ENCODE results near the gene MRPL1. TPM values are rescaled to one million over a fixed set of nuclear protein-coding genes. Genes with fewer than 3 reads are reported as not detected.

Gene MRPL1
- total and polyA plus RNA-seq, 2 experiments from 2014 or later = 18.2 to 30.9 TPM

DNA sequence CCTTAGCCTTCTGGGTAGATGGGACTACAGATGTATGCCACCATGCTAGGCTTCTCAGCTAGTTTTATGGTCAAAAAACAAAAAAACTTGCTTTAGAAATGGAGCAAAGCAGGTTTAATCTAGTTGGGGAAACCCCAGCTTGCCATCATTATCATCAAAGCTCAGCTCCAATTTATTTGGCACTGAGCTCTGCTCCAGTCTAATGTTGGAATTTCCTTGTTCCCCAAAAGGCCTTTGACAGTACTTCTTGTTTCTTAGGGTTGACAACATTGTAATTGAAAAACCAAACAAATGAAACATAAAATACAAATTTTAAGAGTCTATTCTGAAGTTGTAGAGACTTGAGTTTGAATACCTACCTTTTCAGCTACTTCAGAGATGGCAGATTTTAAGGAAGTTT, 48.0 kb downstream of the MRPL1 start:
- Histone ChIP-seq H3K4me3 (no peak overlapping the region), H3K27me3 (no peaks in the 10 kb centered on the region), H3K4me1 (ENCODE audit: low read depth) (peaks cover 12% of the 10 kb centered on the region), H3K36me3 (no peaks in the 10 kb centered on the region), H3K27ac (no peak overlapping the region), H3K9me3 (ENCODE audit: low read depth) (no peaks in the 10 kb centered on the region)
- no peak for DNase-seq (ENCODE audit: low read depth in 1 of 2, low spot score in 1 of 2)
- TF ChIP-seq, protein P1, sequence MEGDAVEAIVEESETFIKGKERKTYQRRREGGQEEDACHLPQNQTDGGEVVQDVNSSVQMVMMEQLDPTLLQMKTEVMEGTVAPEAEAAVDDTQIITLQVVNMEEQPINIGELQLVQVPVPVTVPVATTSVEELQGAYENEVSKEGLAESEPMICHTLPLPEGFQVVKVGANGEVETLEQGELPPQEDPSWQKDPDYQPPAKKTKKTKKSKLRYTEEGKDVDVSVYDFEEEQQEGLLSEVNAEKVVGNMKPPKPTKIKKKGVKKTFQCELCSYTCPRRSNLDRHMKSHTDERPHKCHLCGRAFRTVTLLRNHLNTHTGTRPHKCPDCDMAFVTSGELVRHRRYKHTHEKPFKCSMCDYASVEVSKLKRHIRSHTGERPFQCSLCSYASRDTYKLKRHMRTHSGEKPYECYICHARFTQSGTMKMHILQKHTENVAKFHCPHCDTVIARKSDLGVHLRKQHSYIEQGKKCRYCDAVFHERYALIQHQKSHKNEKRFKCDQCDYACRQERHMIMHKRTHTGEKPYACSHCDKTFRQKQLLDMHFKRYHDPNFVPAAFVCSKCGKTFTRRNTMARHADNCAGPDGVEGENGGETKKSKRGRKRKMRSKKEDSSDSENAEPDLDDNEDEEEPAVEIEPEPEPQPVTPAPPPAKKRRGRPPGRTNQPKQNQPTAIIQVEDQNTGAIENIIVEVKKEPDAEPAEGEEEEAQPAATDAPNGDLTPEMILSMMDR (IDR thresholded peaks at IDR 0.05; ENCODE audit: low read depth, low read length) = no peak

DNA sequence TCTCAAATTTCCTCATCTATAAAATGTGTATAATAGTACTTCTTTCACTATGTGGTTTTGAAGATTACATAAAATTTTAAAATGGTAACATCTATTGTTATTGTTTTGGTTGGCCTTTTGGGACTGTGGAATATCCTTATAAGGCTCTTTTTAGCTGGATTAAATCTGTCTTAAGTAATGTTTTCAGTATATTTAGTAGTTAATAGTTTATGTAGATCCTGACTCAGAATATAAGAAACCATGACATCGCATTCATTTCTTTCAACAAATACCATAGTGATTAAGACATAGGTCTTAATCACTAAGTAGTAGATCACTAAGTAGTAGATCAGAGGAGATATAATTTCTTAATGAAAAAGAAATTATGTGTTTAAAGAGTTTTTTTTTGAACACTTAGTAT, 48.5 kb downstream of the MRPL1 start:
- Histone ChIP-seq H3K36me3 (no peaks in the 10 kb centered on the region), H3K4me3 (no peak overlapping the region), H3K27me3 (no peaks in the 10 kb centered on the region), H3K27ac (no peak overlapping the region), H3K4me1 (ENCODE audit: low read depth) (peaks cover 7% of the 10 kb centered on the region), H3K9me3 (ENCODE audit: low read depth) (no peaks in the 10 kb centered on the region)
- DNase-seq (ENCODE audit: low read depth in 1 of 2, low spot score in 1 of 2) = no peak
- TF ChIP-seq, protein P1 (IDR thresholded peaks at IDR 0.05; ENCODE audit: low read depth, low read length) = no peak

DNA sequence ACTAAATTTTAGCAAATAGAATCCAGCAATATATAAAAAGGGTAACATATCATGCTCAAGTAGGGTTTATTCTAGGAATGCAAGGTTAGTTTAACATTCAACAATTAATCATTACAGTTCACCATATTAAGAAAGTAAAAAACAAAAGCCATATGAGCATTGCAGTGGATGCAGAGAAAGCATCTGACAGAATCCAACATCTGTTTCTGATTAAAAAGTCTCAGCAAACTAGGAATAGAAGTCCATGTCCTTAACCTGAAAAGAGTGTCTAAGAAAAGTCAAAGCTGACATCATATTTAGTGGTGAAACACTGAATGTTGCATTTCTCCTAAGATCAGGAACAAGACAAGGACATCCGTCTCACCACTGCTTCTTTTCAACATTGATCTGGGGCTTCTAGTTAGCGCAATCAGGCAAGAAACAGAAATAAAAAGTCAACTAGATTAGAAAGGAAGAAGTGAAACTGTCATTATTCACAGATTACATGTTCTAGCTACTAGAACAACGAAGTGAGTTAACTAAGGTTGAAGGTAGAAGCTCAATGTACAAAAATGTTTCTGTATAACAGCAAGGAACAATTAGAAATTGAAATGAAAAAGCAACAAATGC, 49.3 kb downstream of the MRPL1 start:
- H3K4me1 ChIP-seq (ENCODE audit: low read depth) = no peaks in the 10 kb centered on the region
- TF ChIP-seq, protein P1 (IDR thresholded peaks at IDR 0.05; ENCODE audit: low read depth, low read length) = no peak
- no peaks in the 10 kb centered on the region for H3K36me3 ChIP-seq
- no peak overlapping the region for H3K27ac ChIP-seq
- no peaks in the 10 kb centered on the region for H3K9me3 ChIP-seq (ENCODE audit: low read depth)
- DNase-seq (ENCODE audit: low read depth in 1 of 2, low spot score in 1 of 2) = peak in 1 of 2 donors; percentile 11
- no peak overlapping the region for H3K4me3 ChIP-seq
- H3K27me3 ChIP-seq = no peaks in the 10 kb centered on the region

DNA sequence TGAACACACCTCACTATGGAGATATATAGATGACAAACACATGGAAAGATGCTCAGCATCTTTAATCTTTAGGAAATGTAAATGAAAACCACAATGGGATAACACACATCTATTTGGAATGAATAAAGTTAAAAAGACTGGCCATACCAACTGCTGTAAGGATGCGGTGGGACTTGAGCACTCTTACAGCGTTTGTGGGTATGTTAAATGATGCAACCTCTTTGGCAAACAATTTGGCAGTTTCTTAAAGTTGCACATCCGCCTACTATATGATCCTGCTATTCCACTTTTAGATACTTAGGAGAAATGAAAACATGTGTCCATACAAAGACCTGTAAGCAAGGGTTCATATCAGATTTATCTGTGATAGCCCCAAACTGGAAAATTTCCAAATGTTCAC, 50.7 kb downstream of the MRPL1 start:
- TF ChIP-seq, protein P1 (IDR thresholded peaks at IDR 0.05; ENCODE audit: low read depth, low read length) = no peak
- Histone ChIP-seq H3K27me3 (no peaks in the 10 kb centered on the region), H3K27ac (no peak overlapping the region), H3K36me3 (no peaks in the 10 kb centered on the region), H3K9me3 (ENCODE audit: low read depth) (no peaks in the 10 kb centered on the region), H3K4me1 (ENCODE audit: low read depth) (no peaks in the 10 kb centered on the region), H3K4me3 (no peak overlapping the region)
- DNase-seq (ENCODE audit: low read depth in 1 of 2, low spot score in 1 of 2) = peak in 1 of 2 donors; percentile 77

DNA sequence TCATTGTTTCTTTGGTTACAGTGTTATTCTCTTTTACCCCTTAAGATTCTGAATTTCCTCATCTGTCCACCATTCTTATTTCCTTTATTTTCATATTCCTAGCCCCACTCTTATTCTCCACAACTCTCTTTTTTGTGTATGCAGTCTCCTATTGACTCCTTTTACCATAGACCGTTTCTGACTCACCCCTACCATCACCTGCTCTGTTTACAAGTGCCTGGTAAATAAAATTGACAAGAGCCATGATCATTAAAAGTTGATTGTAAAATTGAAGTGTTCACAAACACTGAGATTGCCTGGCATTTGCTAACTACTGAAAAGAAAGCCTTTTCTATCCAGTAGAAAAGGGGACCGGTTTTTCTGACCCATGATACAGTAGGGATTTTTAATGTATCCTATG, 54.4 kb downstream of the MRPL1 start:
- Histone ChIP-seq H3K36me3 (no peaks in the 10 kb centered on the region), H3K4me1 (ENCODE audit: low read depth) (no peaks in the 10 kb centered on the region), H3K4me3 (no peak overlapping the region), H3K27ac (no peak overlapping the region), H3K27me3 (no peaks in the 10 kb centered on the region), H3K9me3 (ENCODE audit: low read depth) (no peaks in the 10 kb centered on the region)
- no peak for DNase-seq (ENCODE audit: low read depth in 1 of 2, low spot score in 1 of 2)
- TF ChIP-seq, protein P1 (IDR thresholded peaks at IDR 0.05; ENCODE audit: low read depth, low read length) = no peak

Measured in cardiac muscle cell (in vitro differentiated cells and primary cell).